ENCODE data around the gene AXIN1. TPM values are rescaled to one million over a fixed set of nuclear protein-coding genes. Genes with fewer than 3 reads are reported as not detected.
A peak's percentile ranks its signal among the peaks of the same experiment; 100 is the strongest.

The AXIN1 gene
- total and polyA plus RNA-seq, 2 of the 8 experiments (the other 6 are each of a cell fraction or from before 2014, with no cell fraction given), result 12.5 to 41.9 TPM

GRCh38 chr16:333406-334094 lies 19.0 kb downstream of the AXIN1 start:
- CTCF ChIA-PET (ENCODE audit: partially characterized antibody), result interaction anchor here (1.4 kb wide), 1 partner anchor 28 kb away, joined by 4 read pairs; no protein-coding TSS in a partner anchor
- Histone ChIP-seq H4K5ac (ENCODE audit: insufficient read length, low read depth, low read length) (no peak overlapping the region), H3K23me2 (ENCODE audit: low read depth, low read length) (no peaks in the 10 kb centered on the region), H3K9ac (replicated peaks in 1 of 4; ENCODE audit: extremely low read depth in 1 of 4, low read depth in 3 of 4, low read length in 3 of 4) (no peak overlapping the region), H2BK12ac (ENCODE audit: low read depth, low read length) (no peak overlapping the region), H3K14ac (ENCODE audit: insufficient read length) (no peak overlapping the region), H4K20me1 (replicated peaks in 1 of 2; ENCODE audit: control insufficient read depth in 1 of 2, insufficient read depth in 2 of 2, low read length in 2 of 2) (peaks cover 11 to 34% of the 10 kb centered on the region in 2 experiments), H3K18ac (ENCODE audit: extremely low read depth, low read length) (no peak overlapping the region), H2BK5ac (ENCODE audit: low read depth, low read length) (no peak overlapping the region), H2BK20ac (ENCODE audit: low read length) (no peak overlapping the region), H3K4me1 (replicated peaks in 1 of 4; ENCODE audit: control insufficient read depth in 3 of 4, insufficient read depth in 4 of 4, low read length in 3 of 4) (peaks cover 0 to 3% (median 0%) of the 10 kb centered on the region in 4 experiments; a peak in 1 of 7 replicates), H3K36me3 (ENCODE audit: control insufficient read depth in 2 of 4, insufficient read depth in 4 of 4, low read length in 3 of 4) (no peaks in the 10 kb centered on the region), H2BK15ac (ENCODE audit: low read length) (no peak overlapping the region), H2AK5ac (ENCODE audit: low read depth, low read length) (peak overlapping the region; percentile 45; the same call in 1 of the 2 replicates), H3K79me1 (ENCODE audit: low read depth, low read length) (peaks cover 29% of the 10 kb centered on the region), H4K8ac (ENCODE audit: extremely low read depth, insufficient read depth, low read length) (no peak overlapping the region), H3K27ac (ENCODE audit: low read depth, low read length) (no peak overlapping the region), H3K4ac (replicated peaks; ENCODE audit: insufficient read length, low read depth, low read length) (no peak overlapping the region), H2BK120ac (replicated peaks; ENCODE audit: low read depth, low read length) (no peak overlapping the region), H4K91ac (replicated peaks; ENCODE audit: insufficient read length, low read length) (peak overlapping the region; percentile 65), H3K4me3 (ENCODE audit: extremely low read depth in 1 of 4, insufficient read depth in 2 of 4, low read depth in 3 of 4, low read length in 4 of 4) (no peak overlapping the region), H3K79me2 (ENCODE audit: control insufficient read depth in 1 of 2, insufficient read depth in 2 of 2, low read length in 2 of 2) (peaks cover 39 to 89% of the 10 kb centered on the region in 2 experiments), H3K23ac (ENCODE audit: insufficient read length) (no peak overlapping the region), H2AFZ (ENCODE audit: low read length) (no peak overlapping the region), H3K9me3 (ENCODE audit: insufficient read depth in 2 of 2, low read depth in 1 of 2, low read length in 1 of 2) (no peaks in the 10 kb centered on the region), H3K56ac (replicated peaks; ENCODE audit: insufficient read length, low read depth, low read length) (no peak overlapping the region), H3K27me3 (replicated peaks in 1 of 4; ENCODE audit: control insufficient read depth in 3 of 4, extremely low read depth in 1 of 4, insufficient read depth in 3 of 4, low read length in 3 of 4) (no peaks in the 10 kb centered on the region), H3K4me2 (ENCODE audit: insufficient read depth in 1 of 2, low read depth in 2 of 2, low read length in 2 of 2) (no peak overlapping the region)
- 90% methylated on average over 6 of the region's 6 CpGs; no CpG with 5 or more reads in 1 of the 2 experiments for WGBS, 2 experiments (ENCODE audit: extremely low coverage in 1 of 2, insufficient coverage in 1 of 2, insufficient read length in 1 of 2, insufficient replicate concordance in 2 of 2, low coverage in 1 of 2, low lambda C conversion rate in 2 of 2, missing lambda C conversion rate in 1 of 2)
- FAIRE-seq (no peak), DNase-seq (ENCODE audit: low read depth in 1 of 2, low spot score in 2 of 2) (no peak)
- POLR2A ChIA-PET (ENCODE audit: partially characterized antibody), result no interaction called here
- no peak for TF ChIP-seq SP4 (IDR thresholded peaks at IDR 0.05; ENCODE audit: low read length)
- TF ChIP-seq HDAC2 (IDR thresholded peaks at IDR 0.05; ENCODE audit: borderline replicate concordance in 1 of 2, low read depth in 2 of 2, low read length in 2 of 2), result no peak
